Mesenchymal stem cell (in vitro differentiated cells and primary cell): ENCODE measurements around the gene DCPS.

Source experiments
- DNase-seq: peaks from one replicate; pipeline ENCODE4 v3.0.0-alpha.2; 2013
- H2AFZ ChIP-seq: one replicate; pipeline ENCODE4 v1.6.1; 2013; ENCODE audit warnings: low read depth, mild to moderate bottlenecking, control low read depth, inconsistent platforms, low read length, moderate library complexity
- H2AK5ac ChIP-seq: 2 replicates; pipeline ENCODE4 v1.6.1; 2013; ENCODE audit warnings: low read length, moderate library complexity, mild to moderate bottlenecking, inconsistent platforms; ENCODE audit not compliant: severe bottlenecking
- H2BK120ac ChIP-seq: one replicate; pipeline ENCODE4 v1.6.1; 2013; ENCODE audit warnings: low read depth, mild to moderate bottlenecking, inconsistent platforms, low read length, moderate library complexity
- H2BK12ac ChIP-seq, 2 experiments: one replicate each; pipeline ENCODE4 v1.6.1; 2013; ENCODE audit warnings: inconsistent platforms in 2 of 2, low read length in 2 of 2, mild to moderate bottlenecking in 2 of 2, moderate library complexity in 2 of 2, control low read depth in 1 of 2
- H2BK15ac ChIP-seq: one replicate; pipeline ENCODE4 v1.6.1; 2013; ENCODE audit warnings: mild to moderate bottlenecking, low read depth, inconsistent platforms; ENCODE audit not compliant: poor library complexity, severe bottlenecking
- H2BK5ac ChIP-seq: 2 replicates; pipeline ENCODE4 v1.6.1; 2013; ENCODE audit warnings: low read depth, mild to moderate bottlenecking, low read length, control low read depth, inconsistent platforms; ENCODE audit not compliant: poor library complexity, severe bottlenecking
- H3K14ac ChIP-seq, 2 experiments: one replicate each; pipeline ENCODE4 v1.6.1; 2013; ENCODE audit warnings: inconsistent platforms in 2 of 2, low read length in 2 of 2, control low read depth in 1 of 2, mild to moderate bottlenecking in 1 of 2, moderate library complexity in 1 of 2
- H3K18ac ChIP-seq, 2 experiments: one replicate each; pipeline ENCODE4 v1.6.1; 2013; ENCODE audit warnings: inconsistent platforms in 2 of 2, low read length in 2 of 2, control low read depth in 1 of 2, low read depth in 1 of 2, mild to moderate bottlenecking in 1 of 2
- H3K23ac ChIP-seq, 2 experiments: one replicate each; pipeline ENCODE4 v1.6.1; 2013; ENCODE audit warnings: inconsistent platforms in 2 of 2, low read length in 2 of 2, mild to moderate bottlenecking in 2 of 2, moderate library complexity in 2 of 2, control low read depth in 1 of 2
- H3K27ac ChIP-seq: 2 replicates; pipeline ENCODE4 v1.5.1; 2013; ENCODE audit warnings: mild to moderate bottlenecking, moderate library complexity, low read length, control low read depth, inconsistent platforms; ENCODE audit not compliant: poor library complexity, severe bottlenecking
- H3K27me3 ChIP-seq, 2 experiments: 2 replicates each; pipeline versions ENCODE4 v1.6.1 to v1.7.0; 2013; ENCODE audit warnings: low read length in 2 of 2, mild to moderate bottlenecking in 2 of 2, moderate library complexity in 2 of 2, control low read depth in 1 of 2, inconsistent platforms in 1 of 2; ENCODE audit not compliant: control insufficient read depth in 1 of 2, insufficient read depth in 1 of 2
- H3K36me3 ChIP-seq, 2 experiments: 2 replicates each; pipeline versions ENCODE4 v1.6.1 to v1.7.0; 2013; ENCODE audit warnings: low read length in 2 of 2, control low read depth in 1 of 2, inconsistent platforms in 1 of 2, low read depth in 1 of 2, mild to moderate bottlenecking in 1 of 2; ENCODE audit not compliant: insufficient read depth in 2 of 2, control insufficient read depth in 1 of 2
- H3K4ac ChIP-seq, 2 experiments: one replicate each; pipeline ENCODE4 v1.6.1; 2013; ENCODE audit warnings: inconsistent platforms in 2 of 2, low read length in 2 of 2, mild to moderate bottlenecking in 2 of 2, moderate library complexity in 2 of 2, control low read depth in 1 of 2, low read depth in 1 of 2
- H3K4me1 ChIP-seq: 2 replicates; pipeline ENCODE4 v1.6.1; 2013; ENCODE audit warnings: low read depth, low read length, control low read depth; ENCODE audit not compliant: control insufficient read depth, insufficient read depth
- H3K4me2 ChIP-seq: 2 replicates; pipeline ENCODE4 v1.6.1; 2013; ENCODE audit warnings: low read length, mild to moderate bottlenecking, inconsistent platforms; ENCODE audit not compliant: poor library complexity, severe bottlenecking
- H3K4me3 ChIP-seq, 2 experiments: 2 replicates each; pipeline versions ENCODE4 v1.5.1 to v1.7.0; 2013; ENCODE audit warnings: low read length in 2 of 2, mild to moderate bottlenecking in 2 of 2, control low read depth in 1 of 2, low read depth in 1 of 2; ENCODE audit not compliant: insufficient read depth in 1 of 2
- H3K79me1 ChIP-seq: replicated peaks from 2 replicates; pipeline ENCODE4 v1.6.1; 2013; ENCODE audit warnings: mild to moderate bottlenecking, control low read depth, low read length, inconsistent platforms; ENCODE audit not compliant: poor library complexity, severe bottlenecking
- H3K9ac ChIP-seq: 2 replicates; pipeline ENCODE4 v1.7.0; 2013; ENCODE audit warnings: mild to moderate bottlenecking, low read length, moderate library complexity
- H3K9me3 ChIP-seq: 2 replicates; pipeline ENCODE4 v1.7.0; 2013; ENCODE audit warnings: mild to moderate bottlenecking, low read length; ENCODE audit not compliant: control insufficient read depth
- H4K8ac ChIP-seq: one replicate; pipeline ENCODE4 v1.6.1; 2013; ENCODE audit warnings: inconsistent platforms, mild to moderate bottlenecking, low read length, moderate library complexity
- H4K91ac ChIP-seq: one replicate; pipeline ENCODE4 v1.6.1; 2013; ENCODE audit warnings: mild to moderate bottlenecking, low read length, inconsistent platforms
- WGBS: methylation state at CpG from one replicate; pipeline ENCODE4 v1.1.7; 2013; ENCODE audit warnings: mixed read lengths; 5-methylcytosine and 5-hydroxymethylcytosine counted together

Gene DCPS

DNA sequence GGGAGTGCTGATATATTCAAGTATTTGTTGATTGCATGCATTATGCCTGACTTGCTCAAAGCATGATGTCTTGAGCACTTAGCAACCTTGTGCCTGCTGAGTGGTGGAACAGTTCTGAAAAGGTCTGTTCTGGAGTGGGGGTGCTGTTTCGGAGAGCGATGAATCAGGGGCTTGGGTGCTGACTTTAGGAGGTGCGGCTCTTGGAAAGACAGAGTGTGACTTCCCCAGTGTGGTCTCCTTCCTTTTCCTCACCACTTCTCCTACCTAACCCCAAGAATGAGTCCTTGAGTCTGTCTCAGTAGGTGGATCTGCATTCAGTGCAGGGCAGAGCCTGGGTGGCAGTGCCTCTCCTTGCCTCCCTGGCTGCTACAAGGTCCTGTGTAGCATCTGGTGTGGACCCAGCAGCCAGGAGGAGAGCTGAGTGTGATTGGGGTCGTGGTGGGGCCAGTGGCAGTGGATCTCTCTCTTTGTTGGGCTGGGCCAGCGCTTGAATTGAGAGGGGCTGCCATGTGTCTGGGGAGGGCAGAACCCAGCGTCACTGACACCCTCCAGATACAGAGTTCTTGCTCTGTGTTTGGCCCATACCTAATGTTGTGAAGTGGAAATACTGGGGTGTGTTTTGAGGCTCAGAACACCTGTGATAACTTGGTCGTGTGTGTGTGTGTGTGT lies 87.6 kb downstream of the DCPS start:
- no peak overlapping the region for H2BK120ac ChIP-seq
- 86% methylated on average over 3 of the region's 7 CpGs for WGBS
- H3K27ac ChIP-seq, result no peak overlapping the region
- H3K4me3 ChIP-seq, result no peak overlapping the region
- H3K4ac ChIP-seq, result no peak overlapping the region
- H3K14ac ChIP-seq, result no peak overlapping the region
- no peak overlapping the region for H2AFZ ChIP-seq
- H2BK15ac ChIP-seq, result no peak overlapping the region
- H2BK12ac ChIP-seq, result no peak overlapping the region
- no peaks in the 10 kb centered on the region for H3K36me3 ChIP-seq
- H3K4me1 ChIP-seq, result peaks cover 1% of the 10 kb centered on the region
- H3K4me2 ChIP-seq, result no peak overlapping the region
- H3K9ac ChIP-seq, result no peak overlapping the region
- H2AK5ac ChIP-seq, result no peak overlapping the region
- H3K18ac ChIP-seq, result no peak overlapping the region
- no peak overlapping the region for H4K8ac ChIP-seq
- no peak overlapping the region for H3K23ac ChIP-seq
- H2BK5ac ChIP-seq, result no peak overlapping the region
- peaks cover 21% of the 10 kb centered on the region for H3K79me1 ChIP-seq
- no peak for DNase-seq
- H4K91ac ChIP-seq, result no peak overlapping the region
- no peaks in the 10 kb centered on the region for H3K9me3 ChIP-seq
- no peaks in the 10 kb centered on the region for H3K27me3 ChIP-seq

GRCh38 chr11:126391970-126392632 lies 88.2 kb downstream of the DCPS start:
- DNase-seq, result no peak
- Histone ChIP-seq H3K14ac (no peak overlapping the region), H3K4me3 (no peak overlapping the region), H3K4me1 (peaks cover 1% of the 10 kb centered on the region), H4K8ac (no peak overlapping the region), H3K9me3 (no peaks in the 10 kb centered on the region), H3K27me3 (no peaks in the 10 kb centered on the region), H3K79me1 (peaks cover 17% of the 10 kb centered on the region), H3K9ac (no peak overlapping the region), H3K18ac (no peak overlapping the region), H2BK15ac (no peak overlapping the region), H2BK12ac (no peak overlapping the region), H2BK5ac (no peak overlapping the region), H3K4me2 (no peak overlapping the region), H2BK120ac (no peak overlapping the region), H2AFZ (no peak overlapping the region), H4K91ac (no peak overlapping the region), H3K4ac (no peak overlapping the region), H2AK5ac (no peak overlapping the region), H3K23ac (no peak overlapping the region), H3K27ac (no peak overlapping the region), H3K36me3 (no peaks in the 10 kb centered on the region)
- 95% methylated on average over 8 of the region's 8 CpGs for WGBS

- H2BK15ac ChIP-seq, result no peak overlapping the region
- no peak overlapping the region for H3K4me3 ChIP-seq
- H3K36me3 ChIP-seq, result no peaks in the 10 kb centered on the region
- H4K91ac ChIP-seq, result no peak overlapping the region
- H3K27me3 ChIP-seq, result no peaks in the 10 kb centered on the region
- H2BK120ac ChIP-seq, result no peak overlapping the region
- no peak overlapping the region for H3K18ac ChIP-seq
- no peak overlapping the region for H2BK5ac ChIP-seq
- H2BK12ac ChIP-seq, result no peak overlapping the region
- 79% methylated on average over 3 of the region's 4 CpGs for WGBS
- no peak overlapping the region for H3K23ac ChIP-seq
- H3K4me1 ChIP-seq, result peaks cover 1% of the 10 kb centered on the region
- no peak overlapping the region for H3K9ac ChIP-seq
- H3K4ac ChIP-seq, result no peak overlapping the region
- no peak overlapping the region for H3K14ac ChIP-seq
- H2AFZ ChIP-seq, result no peak overlapping the region
- no peak overlapping the region for H2AK5ac ChIP-seq
- H3K9me3 ChIP-seq, result no peaks in the 10 kb centered on the region
- no peak overlapping the region for H3K27ac ChIP-seq
- H3K79me1 ChIP-seq, result peaks cover 18% of the 10 kb centered on the region
- H3K4me2 ChIP-seq, result no peak overlapping the region
- DNase-seq, result no peak
- H4K8ac ChIP-seq, result no peak overlapping the region
These were observed 88.8 kb downstream of the DCPS start for GRCh38 chr11:126392633-126393013.

GRCh38 chr11:126393143-126393542 lies 89.3 kb downstream of the DCPS start:
- Histone ChIP-seq H3K18ac (no peak overlapping the region), H3K27ac (no peak overlapping the region), H3K4me3 (no peak overlapping the region), H4K91ac (no peak overlapping the region), H2BK5ac (no peak overlapping the region), H4K8ac (no peak overlapping the region), H3K9me3 (no peaks in the 10 kb centered on the region), H3K4ac (no peak overlapping the region), H3K4me2 (no peak overlapping the region), H2BK120ac (no peak overlapping the region), H2BK15ac (no peak overlapping the region), H3K36me3 (no peaks in the 10 kb centered on the region), H3K14ac (no peak overlapping the region), H3K23ac (no peak overlapping the region), H3K9ac (no peak overlapping the region), H3K27me3 (no peaks in the 10 kb centered on the region), H3K79me1 (peaks cover 18% of the 10 kb centered on the region), H2AK5ac (no peak overlapping the region), H2BK12ac (no peak overlapping the region), H3K4me1 (peaks cover 1% of the 10 kb centered on the region), H2AFZ (no peak overlapping the region)
- 99% methylated on average over 5 of the region's 5 CpGs for WGBS
- no peak for DNase-seq
